ENCODE measurements around the gene CLIP4.

- TF ChIP-seq EZH2 (IDR thresholded peaks at IDR 0.05; ENCODE audit: borderline replicate concordance, low read length): no peak
- TF ChIP-seq CTCF (IDR thresholded peaks at IDR 0.05; ENCODE audit: low read length): no peak
Measured at GRCh38 chr2:29195796-29196195, 80.6 kb downstream of the CLIP4 start.
